T follicular helper cell (primary cell): ENCODE results near the gene TRABD2B.

Experiments
- DNase-seq: peaks from one replicate; pipeline ENCODE4 v3.0.0-alpha.2; 2020; ENCODE audit warnings: low read depth

The TRABD2B gene

GRCh38 chr1:47908258-47908657, 88.9 kb downstream of the TRABD2B start:
- no peak for DNase-seq

GRCh38 chr1:47907177-47907528, 90.0 kb downstream of the TRABD2B start:
- DNase-seq: no peak

GRCh38 chr1:47906527-47907176, 90.5 kb downstream of the TRABD2B start:
- DNase-seq: no peak

GRCh38 chr1:47906009-47906432, 91.2 kb downstream of the TRABD2B start:
- DNase-seq: no peak

GRCh38 chr1:47903723-47904122, 93.5 kb downstream of the TRABD2B start:
- no peak for DNase-seq

- DNase-seq: no peak
Observed at GRCh38 chr1:47901001-47901575, 96.1 kb downstream of the TRABD2B start.

- no peak for DNase-seq
Observed at GRCh38 chr1:47898133-47898845, 98.9 kb downstream of the TRABD2B start.

GRCh38 chr1:47895279-47896125, 101.7 kb downstream of the TRABD2B start:
- no peak for DNase-seq

- DNase-seq: no peak
Observed at GRCh38 chr1:47894410-47895278, 102.5 kb downstream of the TRABD2B start.

GRCh38 chr1:47893412-47893811, 103.8 kb downstream of the TRABD2B start:
- no peak for DNase-seq

- no peak for DNase-seq
Observed at GRCh38 chr1:47890779-47891178, 106.4 kb downstream of the TRABD2B start.

- no peak for DNase-seq
Observed at GRCh38 chr1:47888294-47888629, 108.9 kb downstream of the TRABD2B start.

- DNase-seq: no peak
Observed at GRCh38 chr1:47887475-47888293, 109.5 kb downstream of the TRABD2B start.

- DNase-seq: no peak
Observed at GRCh38 chr1:47887060-47887459, 110.1 kb downstream of the TRABD2B start.

- no peak for DNase-seq
Observed at GRCh38 chr1:47886141-47886540, 111.0 kb downstream of the TRABD2B start.

GRCh38 chr1:47885062-47885830, 111.9 kb downstream of the TRABD2B start:
- no peak for DNase-seq

GRCh38 chr1:47883963-47884362, 113.2 kb downstream of the TRABD2B start:
- no peak for DNase-seq

GRCh38 chr1:47881505-47882442, 115.4 kb downstream of the TRABD2B start:
- no peak for DNase-seq

GRCh38 chr1:47876587-47876963, 120.6 kb downstream of the TRABD2B start:
- no peak for DNase-seq
